ENCODE measurements around the gene ANKRD63. TPM values are rescaled to one million over a fixed set of nuclear protein-coding genes. Genes with fewer than 3 reads are reported as not detected.

The ANKRD63 gene
- total and polyA plus RNA-seq, 10 of the 15 experiments (the other 5 are each of a cell fraction or from before 2014, with no cell fraction given): not detected

DNA sequence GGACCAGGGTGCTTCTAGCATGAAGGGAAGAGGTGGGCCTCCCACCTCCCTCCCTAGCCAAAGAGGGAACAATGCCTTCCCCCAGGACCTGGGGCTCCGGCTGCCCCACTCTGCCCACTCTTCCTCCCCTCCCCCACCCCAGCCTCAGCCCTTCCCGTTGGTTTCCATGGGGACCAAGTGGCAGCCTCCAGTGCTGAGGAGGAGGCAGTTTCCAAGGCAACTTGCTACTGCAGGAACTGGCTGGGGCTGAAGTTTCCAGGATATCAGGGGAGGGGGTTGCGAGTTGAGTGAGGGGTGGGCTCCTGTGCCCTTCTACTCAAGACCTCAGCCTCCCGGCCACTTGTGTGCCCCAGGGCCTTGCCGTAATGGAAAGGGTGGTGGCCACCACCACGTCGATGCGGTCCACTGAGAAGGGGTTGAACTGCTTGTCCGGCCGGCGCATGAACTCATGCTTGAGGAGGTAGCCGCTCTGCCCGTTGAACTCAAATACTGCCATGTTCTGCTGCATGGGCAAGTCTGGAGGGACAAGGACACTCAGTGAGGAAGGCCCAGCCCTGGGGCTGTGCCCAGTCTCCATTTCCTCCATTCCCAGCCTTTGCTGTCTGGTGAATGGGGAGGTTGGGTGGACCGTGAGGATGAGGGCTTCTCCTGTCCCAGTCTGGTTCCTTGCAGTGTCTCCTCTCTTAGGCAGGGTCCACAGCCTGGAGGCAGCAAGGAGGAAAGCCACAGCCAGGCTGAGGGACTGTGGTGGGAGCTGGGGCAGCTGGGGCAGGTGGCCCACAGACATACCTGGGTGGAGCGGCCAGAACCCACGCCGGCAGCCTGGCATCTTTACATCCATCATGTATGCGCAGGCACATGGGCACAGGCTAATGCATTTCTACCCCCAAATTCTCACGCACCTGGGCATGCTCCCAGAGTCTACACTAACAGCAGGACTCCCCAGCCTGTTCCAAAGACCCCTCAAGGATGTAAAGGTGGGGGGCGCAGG is 11.3 kb upstream of the ANKRD63 start:
- Histone ChIP-seq H3K9me3 (replicated peaks; ENCODE audit: control insufficient read depth, insufficient read depth, low read length) (no peaks in the 10 kb centered on the region), H2AFZ (ENCODE audit: control insufficient read depth, low read depth, low read length) (no peak overlapping the region), H3K9ac (ENCODE audit: control insufficient read depth, insufficient read depth, low read length) (no peak overlapping the region), H3K4me1 (ENCODE audit: control insufficient read depth, insufficient read depth, low read length) (no peaks in the 10 kb centered on the region), H4K20me1 (ENCODE audit: control insufficient read depth, insufficient read depth) (no peaks in the 10 kb centered on the region), H3K4me2 (ENCODE audit: control insufficient read depth, insufficient read depth) (no peak overlapping the region), H3K36me3 (ENCODE audit: control insufficient read depth in 2 of 2, insufficient read depth in 2 of 2, low read length in 1 of 2) (no peaks in the 10 kb centered on the region), H3K79me2 (ENCODE audit: control insufficient read depth, insufficient read depth, low read length) (no peaks in the 10 kb centered on the region), H3K27me3 (replicated peaks in 1 of 2; ENCODE audit: control insufficient read depth in 2 of 2, insufficient read depth in 2 of 2, low read length in 1 of 2) (no peaks in the 10 kb centered on the region; a peak in 2 of 4 replicates), H3K4me3 (no peak overlapping the region), H3K27ac (ENCODE audit: control insufficient read depth, insufficient read depth) (no peak overlapping the region)
- ATAC-seq: no peak
- FAIRE-seq: no peak
- RAD21 ChIA-PET (ENCODE audit: unreplicated experiment): no interaction called here
- POLR2A ChIA-PET: interaction anchor here (0.6 kb wide), 1 partner anchor 11 kb away, joined by 4 read pairs; no protein-coding TSS in a partner anchor
- in situ Hi-C loops (cut with MboI): no loop called here
- no peak for DNase-seq (ENCODE audit: low read depth, low spot score)
- SMC1A ChIA-PET (ENCODE audit: uncharacterized antibody, unreplicated experiment): interaction anchor here (1.2 kb wide), 1 partner anchor 15 kb away, joined by 3 read pairs; no protein-coding TSS in a partner anchor
- BruUV-seq (replicated peaks): no TSS peak
- CTCF ChIA-PET: interaction anchor here (0.8 to 1.1 kb wide), 3 partner anchors 14 to 17 kb away, joined by 3 to 4 read pairs (median 3); no protein-coding TSS in a partner anchor
- no peak for TF ChIP-seq ATF7 (IDR thresholded peaks at IDR 0.05; ENCODE audit: low read depth)
- TF ChIP-seq USF2 (IDR thresholded peaks at IDR 0.05; ENCODE audit: borderline replicate concordance, low read depth, low read length): no peak
- TF ChIP-seq ZNF207 (IDR thresholded peaks at IDR 0.05; ENCODE audit: borderline replicate concordance): no peak
- TF ChIP-seq RAD21 (IDR thresholded peaks at IDR 0.05; ENCODE audit: insufficient read depth, low read depth, low read length): no peak
- TF ChIP-seq HDAC2 (IDR thresholded peaks at IDR 0.05): no peak
- TF ChIP-seq STAT3 (IDR thresholded peaks at IDR 0.05; ENCODE audit: low read depth, low read length): no peak
- WGBS (ENCODE audit: insufficient coverage, insufficient replicate concordance, low lambda C conversion rate, missing lambda C conversion rate): 62% methylated on average over 19 of the region's 20 CpGs
- intact Hi-C loops (cut with micrococcal nuclease; ENCODE audit: unreplicated experiment): no loop called here

All from GM12878 (cell line).